WTC11 (cell line): ENCODE results near the gene DEFB128. TPM values are rescaled to one million over a fixed set of nuclear protein-coding genes. Genes with fewer than 3 reads are reported as not detected.
"Not testable (repeated sequence)": the region's sequence is repeated elsewhere in the genome, so short reads cannot be mapped to it uniquely, and the experiment has no call there.

Experiments used
- ATAC-seq: fragments of 200-7000 bp; cut with Tn5 transposase; 2 replicates; pipeline ENCODE4 v1.10.0; 2021; ENCODE audit warnings: mild to moderate bottlenecking, moderate library complexity
- CTCF ChIA-PET: fragments of 300-600 bp; sonication (Branson Sonifier 250); formaldehyde crosslinking; loops from one replicate; lab custom pipeline; 2021; ENCODE audit warnings: antibody characterized with exemption; lab: Charles Lee
- POLR2A ChIA-PET: fragments of 350-600 bp; sonication (Branson Sonifier 250); formaldehyde crosslinking; loops from one replicate; lab custom pipeline; 2021; ENCODE audit warnings: antibody characterized with exemption; lab: Charles Lee
- DNase-seq: peaks from one replicate; pipeline ENCODE4 v3.0.0; 2021; ENCODE audit warnings: low spot score
- H3K27ac Mint-ChIP-seq: 2 replicates; pipeline ENCODE4 v1.8.0; 2021; ENCODE audit warnings: mixed read lengths
- H3K27me3 Mint-ChIP-seq: 2 replicates; pipeline ENCODE4 v1.8.0; 2021; ENCODE audit warnings: low read depth, mild to moderate bottlenecking, moderate library complexity, mixed read lengths
- H3K36me3 Mint-ChIP-seq: 2 replicates; pipeline ENCODE4 v1.8.0; 2021; ENCODE audit warnings: mixed read lengths
- H3K4me1 Mint-ChIP-seq: 2 replicates; pipeline ENCODE4 v1.8.0; 2022; ENCODE audit warnings: mixed read lengths
- H3K4me3 Mint-ChIP-seq: 2 replicates; pipeline ENCODE4 v1.8.0; 2021; ENCODE audit warnings: mild to moderate bottlenecking, moderate library complexity, mixed read lengths
- H3K9me3 Mint-ChIP-seq: 2 replicates; pipeline ENCODE4 v1.8.0; 2021; ENCODE audit warnings: mixed read lengths
- CBFB ChIP-seq: sonication (generic); formaldehyde crosslinking; IDR thresholded peaks from 2 replicates; pipeline ENCODE4 v1.8.1; 2022; ENCODE audit warnings: mild to moderate bottlenecking, low read depth, missing genetic modification reagents
- CREB1 ChIP-seq: sonication (generic); formaldehyde crosslinking; IDR thresholded peaks from 2 replicates; pipeline ENCODE4 v1.8.0; 2023; ENCODE audit warnings: mild to moderate bottlenecking, missing genetic modification reagents
- EMX1 ChIP-seq: fragments of 250-450 bp; sonication (Bioruptor Pico); IDR thresholded peaks from 2 replicates; pipeline ENCODE4 v1.8.0; 2021; ENCODE audit warnings: mild to moderate bottlenecking
- ESRRA ChIP-seq: sonication (generic); formaldehyde crosslinking; IDR thresholded peaks from 2 replicates; pipeline ENCODE4 v1.8.1; 2022; ENCODE audit warnings: mild to moderate bottlenecking, missing genetic modification reagents, borderline replicate concordance
- NFE2L1 ChIP-seq: sonication (generic); formaldehyde crosslinking; IDR thresholded peaks from 2 replicates; pipeline ENCODE4 v1.8.1; 2023; ENCODE audit warnings: missing genetic modification reagents
- NR3C1 ChIP-seq: sonication (generic); formaldehyde crosslinking; conservative IDR thresholded peaks from 2 replicates; pipeline ENCODE4 v1.8.1; 2023; ENCODE audit warnings: low read depth, mild to moderate bottlenecking, missing genetic modification reagents
- SMAD4 ChIP-seq: sonication (generic); formaldehyde crosslinking; IDR thresholded peaks from 2 replicates; pipeline ENCODE4 v1.8.0; 2022; ENCODE audit warnings: mild to moderate bottlenecking, missing genetic modification reagents
- TEAD1 ChIP-seq: sonication (generic); formaldehyde crosslinking; IDR thresholded peaks from 2 replicates; pipeline ENCODE4 v1.8.0; 2022; ENCODE audit warnings: mild to moderate bottlenecking, missing genetic modification reagents
- ZNF121 ChIP-seq: sonication (generic); formaldehyde crosslinking; IDR thresholded peaks from 2 replicates; pipeline ENCODE4 v1.8.0; 2023; ENCODE audit warnings: missing genetic modification reagents
- ZNF317 ChIP-seq: sonication (generic); formaldehyde crosslinking; IDR thresholded peaks from 2 replicates; pipeline ENCODE4 v1.8.1; 2023; ENCODE audit warnings: low read depth, mild to moderate bottlenecking, moderate library complexity, missing genetic modification reagents, borderline replicate concordance
- total RNA-seq: library from RNA; stranded (reverse); gene quantifications from 3 replicates; pipeline ENCODE4 v1.2.3, GENCODE V29; 2021
- TF ChIP-seq, protein P1 (sequence below): sonication (generic); formaldehyde crosslinking; IDR thresholded peaks from 2 replicates; pipeline ENCODE4 v1.8.1; 2023; ENCODE audit warnings: mild to moderate bottlenecking, missing genetic modification reagents
- TF ChIP-seq, protein P2 (sequence below): sonication (generic); formaldehyde crosslinking; IDR thresholded peaks from 2 replicates; pipeline ENCODE4 v1.8.0; 2022; ENCODE audit warnings: mild to moderate bottlenecking, missing genetic modification reagents
- TF ChIP-seq, protein P3 (sequence below): sonication (generic); formaldehyde crosslinking; conservative IDR thresholded peaks from 2 replicates; pipeline ENCODE4 v1.8.1; 2022; ENCODE audit warnings: mild to moderate bottlenecking, missing genetic modification reagents
- TF ChIP-seq, protein P4 (sequence below): sonication (generic); formaldehyde crosslinking; IDR thresholded peaks from 2 replicates; pipeline ENCODE4 v1.8.1; 2022; ENCODE audit warnings: missing genetic modification reagents, borderline replicate concordance
- TF ChIP-seq, protein P5 (sequence below): sonication (generic); formaldehyde crosslinking; IDR thresholded peaks from 2 replicates; pipeline ENCODE4 v1.8.0; 2023; ENCODE audit warnings: missing genetic modification reagents
- TF ChIP-seq, protein P6 (sequence below): fragments of 250-450 bp; sonication (Bioruptor Pico); IDR thresholded peaks from 2 replicates; pipeline ENCODE4 v2.1.2; 2022; ENCODE audit warnings: mild to moderate bottlenecking, moderate library complexity
- TF ChIP-seq, protein P7 (sequence below): fragments of 250-450 bp; sonication (Bioruptor Pico); IDR thresholded peaks from 2 replicates; pipeline ENCODE4 v1.9.0; 2021; ENCODE audit warnings: moderate library complexity, mild to moderate bottlenecking, inconsistent platforms, borderline replicate concordance

DEFB128 gene
- total RNA-seq, 1 experiment from 2014 or later, result not detected

DNA sequence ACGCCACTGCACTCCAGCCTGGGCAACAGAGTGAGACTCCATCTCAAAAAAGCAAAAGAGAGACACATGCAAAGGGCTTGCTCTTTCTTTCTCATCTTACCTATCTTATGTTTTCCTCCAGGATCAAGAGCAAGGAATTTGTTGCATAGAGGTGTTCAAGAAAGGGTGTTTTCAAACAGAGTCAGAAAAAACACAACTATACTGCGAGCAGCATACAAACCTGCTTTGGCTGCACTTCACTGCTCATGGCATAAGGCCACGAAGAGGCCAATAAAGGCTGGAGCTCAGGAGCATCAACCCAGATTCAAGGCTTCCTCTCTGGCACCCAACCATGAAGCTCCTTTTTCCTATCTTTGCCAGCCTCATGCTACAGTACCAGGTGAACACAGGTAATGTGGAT, 37.4 kb upstream of the DEFB128 start, which contains the start of gene DEFB129:
Gene DEFB129 (plus strand): TSS at position 301 of the 400 bp plus-strand sequence. CDS start 31 bp downstream, at position 332.
- TF ChIP-seq SMAD4 (CRISPR knock-in tag) (no peak), ZNF121 (CRISPR knock-in tag) (no peak), CBFB (CRISPR knock-in tag) (no peak), CREB1 (CRISPR knock-in tag) (no peak), ZNF317 (no peak), NFE2L1 (CRISPR knock-in tag) (no peak), EMX1 (CRISPR knock-in tag) (no peak)
- TF ChIP-seq, protein P1, sequence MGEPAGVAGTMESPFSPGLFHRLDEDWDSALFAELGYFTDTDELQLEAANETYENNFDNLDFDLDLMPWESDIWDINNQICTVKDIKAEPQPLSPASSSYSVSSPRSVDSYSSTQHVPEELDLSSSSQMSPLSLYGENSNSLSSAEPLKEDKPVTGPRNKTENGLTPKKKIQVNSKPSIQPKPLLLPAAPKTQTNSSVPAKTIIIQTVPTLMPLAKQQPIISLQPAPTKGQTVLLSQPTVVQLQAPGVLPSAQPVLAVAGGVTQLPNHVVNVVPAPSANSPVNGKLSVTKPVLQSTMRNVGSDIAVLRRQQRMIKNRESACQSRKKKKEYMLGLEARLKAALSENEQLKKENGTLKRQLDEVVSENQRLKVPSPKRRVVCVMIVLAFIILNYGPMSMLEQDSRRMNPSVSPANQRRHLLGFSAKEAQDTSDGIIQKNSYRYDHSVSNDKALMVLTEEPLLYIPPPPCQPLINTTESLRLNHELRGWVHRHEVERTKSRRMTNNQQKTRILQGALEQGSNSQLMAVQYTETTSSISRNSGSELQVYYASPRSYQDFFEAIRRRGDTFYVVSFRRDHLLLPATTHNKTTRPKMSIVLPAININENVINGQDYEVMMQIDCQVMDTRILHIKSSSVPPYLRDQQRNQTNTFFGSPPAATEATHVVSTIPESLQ (CRISPR knock-in tag), result no peak
- TF ChIP-seq, protein P2, sequence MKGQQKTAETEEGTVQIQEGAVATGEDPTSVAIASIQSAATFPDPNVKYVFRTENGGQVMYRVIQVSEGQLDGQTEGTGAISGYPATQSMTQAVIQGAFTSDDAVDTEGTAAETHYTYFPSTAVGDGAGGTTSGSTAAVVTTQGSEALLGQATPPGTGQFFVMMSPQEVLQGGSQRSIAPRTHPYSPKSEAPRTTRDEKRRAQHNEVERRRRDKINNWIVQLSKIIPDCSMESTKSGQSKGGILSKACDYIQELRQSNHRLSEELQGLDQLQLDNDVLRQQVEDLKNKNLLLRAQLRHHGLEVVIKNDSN (CRISPR knock-in tag), result no peak
- TF ChIP-seq, protein P3, sequence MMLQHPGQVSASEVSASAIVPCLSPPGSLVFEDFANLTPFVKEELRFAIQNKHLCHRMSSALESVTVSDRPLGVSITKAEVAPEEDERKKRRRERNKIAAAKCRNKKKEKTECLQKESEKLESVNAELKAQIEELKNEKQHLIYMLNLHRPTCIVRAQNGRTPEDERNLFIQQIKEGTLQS, result no peak
- TF ChIP-seq, all 79 proteins: peak for 0
- Mint-ChIP-seq H3K27ac (no peak within 1 kb of the TSS), H3K4me3 (no peak within 1 kb of the TSS), H3K4me1 (no peaks in the 10 kb centered on the region), H3K27me3 (peaks cover 78% of the 10 kb centered on the region), H3K9me3 (peaks cover 8% of the 10 kb centered on the region), H3K36me3 (no peaks in the 10 kb centered on the region)
- ChIA-PET POLR2A (no interaction called here), CTCF (interaction anchor here (1.5 kb wide), 1 partner anchor 39 kb away, joined by 4 read pairs; no protein-coding TSS in a partner anchor)
- DNase-seq (no peak), ATAC-seq (no peak)

DNA sequence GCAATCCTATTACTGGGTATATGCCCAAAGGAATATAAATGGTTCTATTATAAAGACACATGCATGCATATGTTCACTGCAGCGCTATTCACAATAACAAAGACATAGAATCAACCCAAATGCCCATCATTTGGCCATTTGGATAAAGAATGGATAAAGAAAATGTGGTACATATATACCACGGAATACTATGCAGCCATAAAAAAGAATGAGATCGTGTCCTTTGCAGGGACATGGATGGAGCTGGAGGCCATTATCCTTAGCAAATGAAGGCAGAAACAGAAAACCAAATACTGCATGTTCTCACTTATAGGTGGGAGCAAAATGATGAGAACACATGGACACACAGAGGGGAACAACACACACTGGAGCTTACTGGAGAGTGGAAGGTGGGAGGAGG, 36.4 kb upstream of the DEFB128 start:
- CTCF ChIA-PET, H3K9me3 Mint-ChIP-seq, POLR2A ChIA-PET, DNase-seq, H3K4me3 Mint-ChIP-seq, H3K27ac Mint-ChIP-seq, H3K4me1 Mint-ChIP-seq, H3K36me3 Mint-ChIP-seq, ATAC-seq: not testable (repeated sequence)
- H3K27me3 Mint-ChIP-seq, result peaks cover 79% of the 10 kb centered on the region

DNA sequence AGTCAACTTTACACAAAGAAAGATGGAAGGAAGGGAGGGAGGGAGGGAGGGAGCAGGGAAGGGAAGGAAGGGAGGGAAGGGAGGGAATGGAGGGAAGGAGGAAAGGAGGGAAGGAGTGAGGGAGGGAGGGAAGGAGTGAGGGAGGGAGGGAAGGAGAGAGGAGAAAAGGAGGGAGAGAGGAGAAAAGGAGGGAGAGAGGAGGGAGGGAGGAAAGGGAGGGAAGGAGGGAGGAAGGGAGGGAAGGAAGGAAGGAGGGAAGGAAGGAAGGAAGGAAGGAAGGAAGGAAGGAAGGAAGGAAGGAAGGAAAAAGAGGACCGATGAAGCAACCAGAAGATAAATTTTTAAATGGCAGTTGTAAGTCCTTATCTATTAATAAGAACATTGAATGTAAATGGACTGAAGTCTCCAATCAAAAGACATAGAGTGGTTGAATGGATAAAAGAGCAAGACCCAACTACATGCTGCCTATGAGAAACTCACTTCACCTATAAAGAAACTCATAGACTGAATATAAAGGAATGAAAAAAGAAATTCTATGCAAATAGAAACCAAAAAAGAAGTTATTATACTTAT, 31.8 kb upstream of the DEFB128 start:
- no peak for ATAC-seq
- CTCF ChIA-PET, result no interaction called here
- TF ChIP-seq, protein P4, sequence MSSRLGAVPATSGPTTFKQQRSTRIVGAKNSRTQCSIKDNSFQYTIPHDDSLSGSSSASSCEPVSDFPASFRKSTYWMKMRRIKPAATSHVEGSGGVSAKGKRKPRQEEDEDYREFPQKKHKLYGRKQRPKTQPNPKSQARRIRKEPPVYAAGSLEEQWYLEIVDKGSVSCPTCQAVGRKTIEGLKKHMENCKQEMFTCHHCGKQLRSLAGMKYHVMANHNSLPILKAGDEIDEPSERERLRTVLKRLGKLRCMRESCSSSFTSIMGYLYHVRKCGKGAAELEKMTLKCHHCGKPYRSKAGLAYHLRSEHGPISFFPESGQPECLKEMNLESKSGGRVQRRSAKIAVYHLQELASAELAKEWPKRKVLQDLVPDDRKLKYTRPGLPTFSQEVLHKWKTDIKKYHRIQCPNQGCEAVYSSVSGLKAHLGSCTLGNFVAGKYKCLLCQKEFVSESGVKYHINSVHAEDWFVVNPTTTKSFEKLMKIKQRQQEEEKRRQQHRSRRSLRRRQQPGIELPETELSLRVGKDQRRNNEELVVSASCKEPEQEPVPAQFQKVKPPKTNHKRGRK (CRISPR knock-in tag), result no peak
- TF ChIP-seq, protein P5, sequence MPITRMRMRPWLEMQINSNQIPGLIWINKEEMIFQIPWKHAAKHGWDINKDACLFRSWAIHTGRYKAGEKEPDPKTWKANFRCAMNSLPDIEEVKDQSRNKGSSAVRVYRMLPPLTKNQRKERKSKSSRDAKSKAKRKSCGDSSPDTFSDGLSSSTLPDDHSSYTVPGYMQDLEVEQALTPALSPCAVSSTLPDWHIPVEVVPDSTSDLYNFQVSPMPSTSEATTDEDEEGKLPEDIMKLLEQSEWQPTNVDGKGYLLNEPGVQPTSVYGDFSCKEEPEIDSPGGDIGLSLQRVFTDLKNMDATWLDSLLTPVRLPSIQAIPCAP (CRISPR knock-in tag), result no peak
- TF ChIP-seq NR3C1 (CRISPR knock-in tag) (no peak), ESRRA (CRISPR knock-in tag) (no peak), TEAD1 (CRISPR knock-in tag) (no peak)
- TF ChIP-seq, protein P6, sequence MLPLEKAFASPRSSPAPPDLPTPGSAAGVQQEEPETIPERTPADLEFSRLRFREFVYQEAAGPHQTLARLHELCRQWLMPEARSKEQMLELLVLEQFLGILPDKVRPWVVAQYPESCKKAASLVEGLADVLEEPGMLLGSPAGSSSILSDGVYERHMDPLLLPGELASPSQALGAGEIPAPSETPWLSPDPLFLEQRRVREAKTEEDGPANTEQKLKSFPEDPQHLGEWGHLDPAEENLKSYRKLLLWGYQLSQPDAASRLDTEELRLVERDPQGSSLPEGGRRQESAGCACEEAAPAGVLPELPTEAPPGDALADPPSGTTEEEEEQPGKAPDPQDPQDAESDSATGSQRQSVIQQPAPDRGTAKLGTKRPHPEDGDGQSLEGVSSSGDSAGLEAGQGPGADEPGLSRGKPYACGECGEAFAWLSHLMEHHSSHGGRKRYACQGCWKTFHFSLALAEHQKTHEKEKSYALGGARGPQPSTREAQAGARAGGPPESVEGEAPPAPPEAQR (CRISPR knock-in tag), result no peak
- TF ChIP-seq, protein P7, sequence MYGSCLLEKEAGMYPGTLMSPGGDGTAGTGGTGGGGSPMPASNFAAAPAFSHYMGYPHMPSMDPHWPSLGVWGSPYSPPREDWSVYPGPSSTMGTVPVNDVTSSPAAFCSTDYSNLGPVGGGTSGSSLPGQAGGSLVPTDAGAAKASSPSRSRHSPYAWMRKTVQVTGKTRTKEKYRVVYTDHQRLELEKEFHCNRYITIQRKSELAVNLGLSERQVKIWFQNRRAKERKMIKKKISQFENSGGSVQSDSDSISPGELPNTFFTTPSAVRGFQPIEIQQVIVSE (CRISPR knock-in tag), result no peak
- TF ChIP-seq, all 79 proteins: peak for 0
- Mint-ChIP-seq H3K36me3 (no peaks in the 10 kb centered on the region), H3K27me3 (peaks cover 78% of the 10 kb centered on the region), H3K9me3 (peaks cover 8% of the 10 kb centered on the region), H3K27ac (no peak overlapping the region), H3K4me3 (no peak overlapping the region), H3K4me1 (no peaks in the 10 kb centered on the region)
- no peak for DNase-seq
- POLR2A ChIA-PET, result no interaction called here
